Left lung (tissue), 10 donors: Measurements from ENCODE around the gene SOX11. TPM values are rescaled to one million over a fixed set of nuclear protein-coding genes. Genes with fewer than 3 reads are reported as not detected.

Experiments
- ATAC-seq: fragments of 200-7000 bp; cut with Tn5 transposase; one replicate; pipeline ENCODE4 v1.9.1; 2020; ENCODE audit warnings: moderate library complexity
- DNase-seq, 4 donors: peaks; one replicate each; pipeline ENCODE4 v3.0.0-alpha.2; 2013 to 2020
- H3K27ac ChIP-seq, 2 donors: fragments of 200-600 bp; sonication (generic) in 1 of 2; one replicate each; pipeline versions ENCODE4 v1.5.0 to v1.8.0; 2020 to 2021
- H3K27me3 ChIP-seq, 2 donors: fragments of 200-600 bp; sonication (generic) in 1 of 2; one replicate each; pipeline versions ENCODE4 v1.5.0 to v1.8.0; 2020 to 2021
- H3K36me3 ChIP-seq, 2 donors: fragments of 200-600 bp; sonication (generic) in 1 of 2; one replicate each; pipeline versions ENCODE4 v1.5.0 to v1.8.0; 2020 to 2021
- H3K4me1 ChIP-seq, 2 donors: fragments of 200-600 bp; one replicate each; pipeline ENCODE4 v1.8.0; 2021
- H3K4me3 ChIP-seq, 2 donors: fragments of 200-600 bp; sonication (generic) in 1 of 2; one replicate each; pipeline versions ENCODE4 v1.5.0 to v1.8.0; 2020 to 2021; ENCODE audit warnings: mild to moderate bottlenecking in 1 of 2
- H3K9me3 ChIP-seq, 2 donors: fragments of 200-600 bp; sonication (generic) in 1 of 2; one replicate each; pipeline versions ENCODE4 v1.5.0 to v1.8.0; 2020 to 2021
- intact Hi-C, 2 donors: fragments of 100-400 bp; cut with DNase I; formaldehyde crosslinking; loops; one replicate each; pipeline versions ENCODE4 v1.11.2 to v1.14.2; 2022
- polyA plus RNA-seq, 6 donors: library from polyadenylated mRNA; unstranded; fragments of 120-200 nt; gene quantifications; one replicate each; pipeline ENCODE4 v1.2.1, GENCODE V29; 2013; ENCODE audit not compliant: insufficient read length in 6 of 6
- total RNA-seq, 2 donors: library from RNA; stranded (reverse); fragmentation: NEBNext Ultra II Directional; extraction: Animal tissue kit (Norgen Biotek cat#: 25700); gene quantifications; one replicate each; pipeline ENCODE4 v1.2.1, GENCODE V29; 2021
- TF ChIP-seq, protein P1 (sequence below), 2 donors: fragments of 200-600 bp; sonication (generic) in 1 of 2; IDR thresholded peaks; one replicate each; pipeline versions ENCODE4 v1.5.0 to v1.8.0; 2021; ENCODE audit warnings: antibody characterized with exemption in 2 of 2
- donor health status: DM: no; HTN: yes; CAD: no.
- donor health status: DM: no; HTN: no; CAD: no.

Gene SOX11
- total and polyA plus RNA-seq, 8 donors = 0.05 to 48.1 (median 42.0) TPM

GRCh38 chr2:5694306-5694705 is 2.1 kb downstream of the SOX11 start:
- TF ChIP-seq, protein P1, sequence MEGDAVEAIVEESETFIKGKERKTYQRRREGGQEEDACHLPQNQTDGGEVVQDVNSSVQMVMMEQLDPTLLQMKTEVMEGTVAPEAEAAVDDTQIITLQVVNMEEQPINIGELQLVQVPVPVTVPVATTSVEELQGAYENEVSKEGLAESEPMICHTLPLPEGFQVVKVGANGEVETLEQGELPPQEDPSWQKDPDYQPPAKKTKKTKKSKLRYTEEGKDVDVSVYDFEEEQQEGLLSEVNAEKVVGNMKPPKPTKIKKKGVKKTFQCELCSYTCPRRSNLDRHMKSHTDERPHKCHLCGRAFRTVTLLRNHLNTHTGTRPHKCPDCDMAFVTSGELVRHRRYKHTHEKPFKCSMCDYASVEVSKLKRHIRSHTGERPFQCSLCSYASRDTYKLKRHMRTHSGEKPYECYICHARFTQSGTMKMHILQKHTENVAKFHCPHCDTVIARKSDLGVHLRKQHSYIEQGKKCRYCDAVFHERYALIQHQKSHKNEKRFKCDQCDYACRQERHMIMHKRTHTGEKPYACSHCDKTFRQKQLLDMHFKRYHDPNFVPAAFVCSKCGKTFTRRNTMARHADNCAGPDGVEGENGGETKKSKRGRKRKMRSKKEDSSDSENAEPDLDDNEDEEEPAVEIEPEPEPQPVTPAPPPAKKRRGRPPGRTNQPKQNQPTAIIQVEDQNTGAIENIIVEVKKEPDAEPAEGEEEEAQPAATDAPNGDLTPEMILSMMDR (IDR thresholded peaks at IDR 0.05) = no peak
- DNase-seq (peak in 1 of 4 donors; percentile 67), ATAC-seq (no peak)
- peaks cover 93 to 100% of the 10 kb centered on the region in 2 donors for H3K27me3 ChIP-seq
- peaks cover 5 to 39% of the 10 kb centered on the region in 2 donors for H3K4me1 ChIP-seq
- H3K36me3 ChIP-seq = no peaks in the 10 kb centered on the region
- no peak overlapping the region for H3K27ac ChIP-seq
- intact Hi-C loops = no loop called here
- H3K9me3 ChIP-seq = no peaks in the 10 kb centered on the region
- no peak overlapping the region for H3K4me3 ChIP-seq

GRCh38 chr2:5695654-5696403 is 3.6 kb downstream of the SOX11 start:
- Histone ChIP-seq H3K27me3 (peaks cover 80 to 100% of the 10 kb centered on the region in 2 donors), H3K4me3 (peak overlapping the region; percentile 5 to 25), H3K27ac (no peak overlapping the region), H3K9me3 (no peaks in the 10 kb centered on the region), H3K4me1 (peaks cover 5 to 39% of the 10 kb centered on the region in 2 donors), H3K36me3 (no peaks in the 10 kb centered on the region)
- peak; percentile 11 for ATAC-seq
- intact Hi-C loops = no loop called here
- DNase-seq = peak in 3 of 4 donors; percentile 62 to 72 (median 65)
- TF ChIP-seq, protein P1 (IDR thresholded peaks at IDR 0.05) = no peak

GRCh38 chr2:5696404-5696944 is 4.3 kb downstream of the SOX11 start:
- peaks cover 73 to 100% of the 10 kb centered on the region in 2 donors for H3K27me3 ChIP-seq
- no peaks in the 10 kb centered on the region for H3K9me3 ChIP-seq
- intact Hi-C loops = no loop called here
- TF ChIP-seq, protein P1 (IDR thresholded peaks at IDR 0.05) = no peak
- H3K27ac ChIP-seq = no peak overlapping the region
- no peaks in the 10 kb centered on the region for H3K36me3 ChIP-seq
- H3K4me1 ChIP-seq = peaks cover 5 to 36% of the 10 kb centered on the region in 2 donors
- peak in 3 of 4 donors; percentile 35 to 71 (median 52) for DNase-seq
- peak overlapping the region; percentile 5 to 25 for H3K4me3 ChIP-seq
- peak; percentile 51 for ATAC-seq

- Histone ChIP-seq H3K4me1 (peaks cover 5 to 31% of the 10 kb centered on the region in 2 donors), H3K9me3 (no peaks in the 10 kb centered on the region), H3K4me3 (peak overlapping the region; percentile 5 to 25), H3K27me3 (peaks cover 69 to 98% of the 10 kb centered on the region in 2 donors), H3K36me3 (no peaks in the 10 kb centered on the region), H3K27ac (no peak overlapping the region)
- DNase-seq = peak in 3 of 4 donors; percentile 70 to 74 (median 71)
- ATAC-seq = peak; percentile 60
- intact Hi-C loops = no loop called here
- TF ChIP-seq, protein P1 (IDR thresholded peaks at IDR 0.05) = no peak
These were observed 4.8 kb downstream of the SOX11 start for GRCh38 chr2:5696945-5697521.

DNA sequence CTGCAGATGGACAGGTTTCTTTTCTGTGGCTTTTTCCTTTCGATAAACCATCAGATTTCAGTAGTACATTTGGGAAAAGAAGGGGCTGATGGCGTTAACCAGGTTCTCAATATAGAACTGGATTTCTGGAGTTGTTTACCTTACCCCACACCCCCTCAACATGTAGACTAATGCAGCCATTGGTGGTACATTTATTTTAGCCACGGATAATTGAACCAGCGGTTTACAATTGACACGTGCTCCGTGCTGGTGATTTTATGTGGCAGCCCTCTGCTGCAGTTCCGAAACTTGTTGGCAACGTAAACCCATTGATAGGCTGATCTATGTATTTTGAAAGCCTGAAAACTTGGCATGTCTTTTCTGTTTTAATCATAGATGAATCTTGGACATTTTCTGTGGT is 5.4 kb downstream of the SOX11 start:
- H3K9me3 ChIP-seq = no peaks in the 10 kb centered on the region
- intact Hi-C loops = no loop called here

More for the DNA sequence above, 5.4 kb downstream of the SOX11 start:
- DNase-seq (no peak), ATAC-seq (no peak)
- Histone ChIP-seq H3K36me3 (no peaks in the 10 kb centered on the region), H3K27me3 (peaks cover 64 to 92% of the 10 kb centered on the region in 2 donors), H3K27ac (no peak overlapping the region), H3K4me3 (no peak overlapping the region), H3K4me1 (peaks cover 5 to 27% of the 10 kb centered on the region in 2 donors)
- TF ChIP-seq, protein P1 (IDR thresholded peaks at IDR 0.05) = no peak
